HepG2 (cell line): ENCODE results near the gene CCDC183. TPM values are rescaled to one million over a fixed set of nuclear protein-coding genes. Genes with fewer than 3 reads are reported as not detected.

Experiments used
- AGO2 ChIP-seq: fragments of 200-400 bp; formaldehyde crosslinking; optimal IDR thresholded peaks from 2 replicates; pipeline ENCODE3; 2017; ENCODE audit warnings: mild to moderate bottlenecking, low read depth, low read length, moderate library complexity
- ARID4A ChIP-seq: sonication (generic); formaldehyde crosslinking; IDR thresholded peaks from 2 replicates; pipeline ENCODE4 v1.5.0; 2020; ENCODE audit warnings: mild to moderate bottlenecking, missing genetic modification reagents, borderline replicate concordance
- ATF7-NPFF ChIP-seq: sonication (generic); formaldehyde crosslinking; IDR thresholded peaks from 2 replicates; pipeline ENCODE4 v1.8.1; 2023; ENCODE audit warnings: mild to moderate bottlenecking, low read depth, missing genetic modification reagents, moderate library complexity
- CTCF ChIP-seq: sonication (generic); formaldehyde crosslinking; IDR thresholded peaks from 2 replicates; pipeline ENCODE4 v1.5.0; 2020; ENCODE audit warnings: mild to moderate bottlenecking, missing genetic modification reagents, moderate library complexity
- GATA4 ChIP-seq: sonication (generic); IDR thresholded peaks from 2 replicates; pipeline ENCODE4 v1.6.1; 2016; ENCODE audit warnings: antibody characterized with exemption, low read depth, borderline replicate concordance
- GLI4 ChIP-seq: sonication (generic); formaldehyde crosslinking; IDR thresholded peaks from 2 replicates; pipeline ENCODE4 v1.5.1; 2020; ENCODE audit warnings: missing genetic modification reagents, mild to moderate bottlenecking, moderate library complexity, borderline replicate concordance
- MLX ChIP-seq: IDR thresholded peaks from 2 replicates; pipeline ENCODE4 v1.6.1; 2016
- RARA ChIP-seq: IDR thresholded peaks from 2 replicates; pipeline ENCODE4 v1.6.1; 2016; ENCODE audit warnings: missing genetic modification reagents, missing compliant biosample characterization
- RBM22 ChIP-seq: fragments of 200-400 bp; formaldehyde crosslinking; optimal IDR thresholded peaks from 2 replicates; pipeline ENCODE3; 2017; ENCODE audit warnings: mild to moderate bottlenecking, low read length, moderate library complexity
- SALL1 ChIP-seq: sonication (generic); formaldehyde crosslinking; IDR thresholded peaks from 2 replicates; pipeline ENCODE4 v1.8.0; 2022; ENCODE audit warnings: mild to moderate bottlenecking, missing genetic modification reagents
- SKIL ChIP-seq: sonication (generic); formaldehyde crosslinking; IDR thresholded peaks from 2 replicates; pipeline ENCODE4 v1.8.0; 2022; ENCODE audit warnings: missing genetic modification reagents, mild to moderate bottlenecking, moderate library complexity, borderline replicate concordance
- SP140L ChIP-seq: sonication (generic); formaldehyde crosslinking; IDR thresholded peaks from 2 replicates; pipeline ENCODE4 v1.4.0; 2020; ENCODE audit warnings: missing genetic modification reagents, borderline replicate concordance
- SP4 ChIP-seq: sonication (generic); formaldehyde crosslinking; IDR thresholded peaks from 2 replicates; pipeline ENCODE4 v1.8.1; 2023; ENCODE audit warnings: mild to moderate bottlenecking, missing genetic modification reagents
- ZFP62 ChIP-seq: sonication (generic); formaldehyde crosslinking; IDR thresholded peaks from 2 replicates; pipeline ENCODE4 v1.4.0; 2020; ENCODE audit warnings: missing genetic modification reagents
- ZNF549 ChIP-seq: sonication (generic); formaldehyde crosslinking; IDR thresholded peaks from 2 replicates; pipeline ENCODE4 v1.5.0; 2020; ENCODE audit warnings: missing genetic modification reagents
- ZNF572 ChIP-seq: sonication (generic); formaldehyde crosslinking; IDR thresholded peaks from 2 replicates; pipeline ENCODE4 v1.5.1; 2020; ENCODE audit warnings: mild to moderate bottlenecking, missing genetic modification reagents
- ZNF710 ChIP-seq: sonication (generic); formaldehyde crosslinking; IDR thresholded peaks from 2 replicates; pipeline ENCODE4 v1.5.0; 2020; ENCODE audit warnings: mild to moderate bottlenecking, missing genetic modification reagents, borderline replicate concordance
- polyA plus RNA-seq, 8 experiments: library from polyadenylated mRNA; depleted of rRNA in 3 of 8; stranded (reverse) in 7 of 8; unstranded in 1 of 8; fragments of >200 nt; fragmentation: Illumina TruSeq in 4 of 8; extraction: Trizol in 4 of 8; gene quantifications; 2 replicates each; pipeline versions ENCODE4 v1.2.1 to v1.2.3, GENCODE V29; 2011 to 2016; ENCODE audit warnings: low read depth in 4 of 8, missing spikeins in 1 of 8, mixed read lengths in 1 of 8; ENCODE audit not compliant: insufficient read depth in 1 of 8
- total RNA-seq, 5 experiments: library from RNA; depleted of rRNA; stranded (reverse); fragments of >200 nt; fragmentation: Illumina TruSeq; extraction: Trizol; gene quantifications; 2 replicates each; pipeline ENCODE4 v1.2.3, GENCODE V29; 2016; ENCODE audit warnings: low read depth in 1 of 5

CCDC183 gene
- total and polyA plus RNA-seq, 2 of the 13 experiments (the other 11 are each of a cell fraction or from before 2014, with no cell fraction given) = 5.0 to 66.4 TPM

GRCh38 chr9:136847826-136848392 lies 51.8 kb downstream of the CCDC183 start (continued):
- peak; percentile 81 for TF ChIP-seq ARID4A (CRISPR knock-in tag)
- no peak for TF ChIP-seq MLX (CRISPR knock-in tag)
- TF ChIP-seq ZNF572 = peak; percentile 81; the same call in 1 of the 2 replicates
- TF ChIP-seq GLI4 (CRISPR knock-in tag) = peak; percentile 84; the same call in 1 of the 2 replicates
- peak; percentile 18; the same call in 1 of the 2 replicates for TF ChIP-seq CTCF (CRISPR knock-in tag)
- TF ChIP-seq SP4 = no peak
- TF ChIP-seq ZFP62 (CRISPR knock-in tag) = no peak
- TF ChIP-seq ATF7-NPFF (CRISPR knock-in tag) = peak; percentile 77
- peak; percentile 98 for TF ChIP-seq AGO2
- peak; percentile 47 for TF ChIP-seq RBM22
- no peak for TF ChIP-seq GATA4
- peak; percentile 7; the same call in 1 of the 2 replicates for TF ChIP-seq ZNF710 (CRISPR knock-in tag)
- TF ChIP-seq ZNF549 (CRISPR knock-in tag) = no peak
- peak; percentile 23; the same call in 1 of the 2 replicates for TF ChIP-seq RARA (CRISPR knock-in tag)
- TF ChIP-seq SP140L (CRISPR knock-in tag) = no peak
- peak; percentile 58; the same call in 1 of the 2 replicates for TF ChIP-seq SKIL (CRISPR knock-in tag)
- TF ChIP-seq SALL1 (CRISPR knock-in tag) = peak; percentile 52; the same call in 1 of the 2 replicates
